NCI-H2227 (cell line): Measurements from ENCODE around the gene MTERF1.
A peak's percentile ranks its signal among the peaks of the same experiment; 100 is the strongest.
"Not testable (repeated sequence)": the region's sequence is repeated elsewhere in the genome, so short reads cannot be mapped to it uniquely, and the experiment has no call there.

ENCODE experiments used
- DNase-seq: peaks from one replicate; lab custom pipeline; 2025; ENCODE audit not compliant: unreplicated experiment; lab: John Stamatoyannopoulos, UW

MTERF1 gene

GRCh38 chr7:91880413-91881241 lies at the start of gene MTERF1:
Gene MTERF1, minus strand, starts transcription at chr7:91880702. Its CDS starts 619 bp downstream, at chr7:91880083.
- DNase-seq: peak; percentile 98

- DNase-seq: no peak
These were observed 49.0 kb upstream of the MTERF1 start for GRCh38 chr7:91929463-91929862.

- DNase-seq: no peak
These were observed 47.4 kb upstream of the MTERF1 start for GRCh38 chr7:91927912-91928311.

GRCh38 chr7:91922857-91923256 lies 42.4 kb upstream of the MTERF1 start:
- no peak for DNase-seq

- no peak for DNase-seq
These were observed 37.9 kb upstream of the MTERF1 start for GRCh38 chr7:91918356-91918755.

- DNase-seq: no peak
These were observed 35.5 kb upstream of the MTERF1 start for GRCh38 chr7:91916051-91916440.

- DNase-seq: no peak
These were observed 35.0 kb upstream of the MTERF1 start for GRCh38 chr7:91915401-91916050.

- no peak for DNase-seq
These were observed 33.1 kb upstream of the MTERF1 start for GRCh38 chr7:91913612-91914011.

- no peak for DNase-seq
These were observed 32.0 kb upstream of the MTERF1 start for GRCh38 chr7:91912494-91912893.

GRCh38 chr7:91911121-91911520 lies 30.6 kb upstream of the MTERF1 start:
- DNase-seq: no peak

GRCh38 chr7:91910171-91910570 lies 29.7 kb upstream of the MTERF1 start:
- no peak for DNase-seq

- DNase-seq: no peak
These were observed 19.1 kb upstream of the MTERF1 start for GRCh38 chr7:91899563-91899962.

GRCh38 chr7:91898240-91898992 lies 17.9 kb upstream of the MTERF1 start:
- no peak for DNase-seq

GRCh38 chr7:91894781-91895480 lies 14.4 kb upstream of the MTERF1 start:
- no peak for DNase-seq

GRCh38 chr7:91893699-91894098 lies 13.2 kb upstream of the MTERF1 start:
- DNase-seq: not testable (repeated sequence)

GRCh38 chr7:91892821-91893340 lies 12.4 kb upstream of the MTERF1 start:
- peak; percentile 79 for DNase-seq

- peak; percentile 51 for DNase-seq
These were observed 11.7 kb upstream of the MTERF1 start for GRCh38 chr7:91892099-91892705.

GRCh38 chr7:91888271-91889175 lies 8.0 kb upstream of the MTERF1 start:
- not testable (repeated sequence) for DNase-seq
